Measurements from ENCODE around the gene KARS1.

KARS1 gene

GRCh38 chr16:75647492-75648264, at the start of gene KARS1, which contains the start of gene TERF2IP:
Gene KARS1 (minus strand): TSS chr16:75647665. CDS start chr16:75647639, 26 bp downstream.
Gene TERF2IP (plus strand): TSS chr16:75647773. CDS start chr16:75647883, 110 bp downstream.
- DNase-seq, result peak; percentile 87

- peak; percentile 2 for DNase-seq
Observed at GRCh38 chr16:75695708-75696107, 48.2 kb upstream of the KARS1 start.

- DNase-seq, result no peak
Observed at GRCh38 chr16:75687361-75687760, 39.9 kb upstream of the KARS1 start.

GRCh38 chr16:75682308-75682707, 34.8 kb upstream of the KARS1 start:
- DNase-seq, result no peak

GRCh38 chr16:75679366-75679765, 31.9 kb upstream of the KARS1 start:
- DNase-seq, result no peak

- no peak for DNase-seq
Observed at GRCh38 chr16:75676909-75677308, 29.4 kb upstream of the KARS1 start, which contains the start of gene CPHXL2. Gene CPHXL2 (minus strand): TSS chr16:75677009. CDS start chr16:75676999, 10 bp downstream.

- no peak for DNase-seq
Observed at GRCh38 chr16:75667503-75667902, 20.0 kb upstream of the KARS1 start.

GRCh38 chr16:75660726-75661302, 13.3 kb upstream of the KARS1 start:
- DNase-seq, result no peak

GRCh38 chr16:75660321-75660720, 12.9 kb upstream of the KARS1 start:
- DNase-seq, result no peak

GRCh38 chr16:75658175-75658574, 10.7 kb upstream of the KARS1 start:
- DNase-seq, result no peak

GRCh38 chr16:75653922-75654321, 6.5 kb upstream of the KARS1 start:
- no peak for DNase-seq

GRCh38 chr16:75648265-75649076, 1.0 kb upstream of the KARS1 start:
- DNase-seq, result peak; percentile 70

GRCh38 chr16:75647112-75647491, 363 bp downstream of the KARS1 start:
- no peak for DNase-seq

- no peak for DNase-seq
Observed at GRCh38 chr16:75644240-75645012, 3.0 kb downstream of the KARS1 start.

GRCh38 chr16:75640598-75640997, 6.9 kb downstream of the KARS1 start:
- DNase-seq, result no peak

- no peak for DNase-seq
Observed at GRCh38 chr16:75635036-75635435, 12.4 kb downstream of the KARS1 start.

GRCh38 chr16:75632857-75633256, 14.6 kb downstream of the KARS1 start:
- peak; percentile 90 for DNase-seq

GRCh38 chr16:75630052-75630451, 17.4 kb downstream of the KARS1 start:
- DNase-seq, result no peak

- DNase-seq, result no peak
Observed at GRCh38 chr16:75629132-75629531, 18.3 kb downstream of the KARS1 start.

GRCh38 chr16:75628351-75628750, 19.1 kb downstream of the KARS1 start:
- no peak for DNase-seq

GRCh38 chr16:75627851-75628250, 19.6 kb downstream of the KARS1 start:
- DNase-seq, result no peak

- DNase-seq, result no peak
Observed at GRCh38 chr16:75626806-75627205, 20.7 kb downstream of the KARS1 start.

- DNase-seq, result no peak
Observed at GRCh38 chr16:75624921-75625334, 22.5 kb downstream of the KARS1 start.

Data from NCI-H146 (cell line).